MM.1S (cell line): ENCODE measurements around the gene MIPEP.

Experiments used
- DNase-seq: peaks from one replicate; pipeline ENCODE4 v3.0.0-alpha.2; 2015
- H2AFZ ChIP-seq: fragments of 300-600 bp; sonication (generic); 2 replicates; pipeline ENCODE4 v1.6.0; 2016; ENCODE audit warnings: antibody characterized with exemption, low read length
- H3F3A ChIP-seq: fragments of 300-600 bp; sonication (generic); 2 replicates; pipeline ENCODE4 v1.6.1; 2016; ENCODE audit warnings: mild to moderate bottlenecking, antibody characterized with exemption, low read length, moderate library complexity, mixed read lengths; ENCODE audit not compliant: insufficient read depth
- H3K27ac ChIP-seq: fragments of 300-600 bp; sonication (generic); 2 replicates; pipeline ENCODE4 v1.5.1; 2016; ENCODE audit warnings: mild to moderate bottlenecking, low read length
- H3K27me3 ChIP-seq: fragments of 300-600 bp; sonication (generic); replicated peaks from 2 replicates; pipeline ENCODE4 v1.6.0; 2016; ENCODE audit warnings: low read length; ENCODE audit not compliant: insufficient read depth
- H3K36me3 ChIP-seq: fragments of 300-600 bp; sonication (generic); replicated peaks from 2 replicates; pipeline ENCODE4 v1.6.1; 2016; ENCODE audit warnings: mild to moderate bottlenecking, low read length, mixed read lengths; ENCODE audit not compliant: insufficient read depth
- H3K4me1 ChIP-seq: fragments of 300-600 bp; sonication (generic); 2 replicates; pipeline ENCODE4 v1.6.1; 2016; ENCODE audit warnings: low read length, mixed read lengths
- H3K4me2 ChIP-seq: fragments of 300-600 bp; sonication (generic); 2 replicates; pipeline ENCODE4 v1.6.0; 2016; ENCODE audit warnings: low read depth, low read length
- H3K4me3 ChIP-seq: fragments of 300-600 bp; sonication (generic); 2 replicates; pipeline ENCODE4 v1.5.1; 2016; ENCODE audit warnings: low read length, mixed read lengths
- H3K79me2 ChIP-seq: fragments of 300-600 bp; sonication (generic); 2 replicates; pipeline ENCODE4 v1.6.1; 2016; ENCODE audit warnings: mixed run types, low read length, mixed read lengths
- H3K9ac ChIP-seq: fragments of 300-600 bp; sonication (generic); 2 replicates; pipeline ENCODE4 v1.6.1; 2016; ENCODE audit warnings: low read length, mixed read lengths
- H3K9me2 ChIP-seq: fragments of 300-600 bp; sonication (generic); replicated peaks from 2 replicates; pipeline ENCODE4 v1.6.1; 2016; ENCODE audit warnings: mild to moderate bottlenecking, low read length, mixed read lengths; ENCODE audit not compliant: insufficient read depth
- H3K9me3 ChIP-seq: fragments of 300-600 bp; sonication (generic); replicated peaks from 2 replicates; pipeline ENCODE4 v1.6.1; 2016; ENCODE audit warnings: mild to moderate bottlenecking, low read length, mixed read lengths; ENCODE audit not compliant: insufficient read depth
- H4K20me1 ChIP-seq: fragments of 300-600 bp; sonication (generic); 2 replicates; pipeline ENCODE4 v1.6.1; 2016; ENCODE audit warnings: mild to moderate bottlenecking, low read length, moderate library complexity, mixed read lengths; ENCODE audit not compliant: insufficient read depth
- EZH2 ChIP-seq: fragments of 300-600 bp; sonication (generic); optimal IDR thresholded peaks from 2 replicates; pipeline ENCODE3; 2017; ENCODE audit warnings: low read depth, mild to moderate bottlenecking, antibody characterized with exemption, low read length, mixed read lengths
- EZH2phosphoT487 ChIP-seq: fragments of 300-600 bp; sonication (generic); IDR thresholded peaks from 2 replicates; pipeline ENCODE4 v1.6.1; 2018; ENCODE audit warnings: antibody characterized with exemption, low read length
- TF ChIP-seq, protein P1 (sequence below): fragments of 300-600 bp; sonication (generic); IDR thresholded peaks from 2 replicates; pipeline ENCODE4 v1.5.1; 2016; ENCODE audit warnings: antibody characterized with exemption, low read length, mixed read lengths

MIPEP gene

DNA sequence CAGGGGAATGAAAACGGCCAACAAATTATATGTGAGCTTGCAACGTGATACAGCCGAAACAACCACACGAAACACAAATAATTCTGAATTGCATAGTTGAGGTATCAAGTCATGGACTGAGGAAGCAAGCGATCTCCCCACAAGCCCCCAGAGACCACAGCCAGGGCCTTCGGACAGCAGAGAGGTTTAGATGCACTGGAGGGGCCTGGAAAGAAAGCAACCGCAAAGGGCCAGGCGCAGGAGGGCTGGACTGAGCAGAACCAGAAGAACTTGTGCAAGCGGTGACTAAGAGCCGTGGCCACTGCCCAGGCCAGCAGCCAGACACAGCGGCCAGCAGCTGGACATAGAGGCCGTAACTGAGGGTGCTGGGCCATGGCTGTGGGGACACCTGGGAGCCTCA, 187.6 kb downstream of the MIPEP start:
- no peak for DNase-seq
- Histone ChIP-seq H3K9me3 (no peaks in the 10 kb centered on the region), H3K4me1 (no peaks in the 10 kb centered on the region), H3K9ac (no peak overlapping the region), H3K27ac (no peak overlapping the region), H2AFZ (no peak overlapping the region), H3K36me3 (no peaks in the 10 kb centered on the region), H3K27me3 (no peaks in the 10 kb centered on the region), H3K9me2 (no peaks in the 10 kb centered on the region), H3K4me3 (no peak overlapping the region), H3F3A (no peaks in the 10 kb centered on the region), H3K79me2 (no peaks in the 10 kb centered on the region), H4K20me1 (no peaks in the 10 kb centered on the region), H3K4me2 (no peak overlapping the region)
- TF ChIP-seq EZH2phosphoT487 (no peak), EZH2 (no peak)
- TF ChIP-seq, protein P1, sequence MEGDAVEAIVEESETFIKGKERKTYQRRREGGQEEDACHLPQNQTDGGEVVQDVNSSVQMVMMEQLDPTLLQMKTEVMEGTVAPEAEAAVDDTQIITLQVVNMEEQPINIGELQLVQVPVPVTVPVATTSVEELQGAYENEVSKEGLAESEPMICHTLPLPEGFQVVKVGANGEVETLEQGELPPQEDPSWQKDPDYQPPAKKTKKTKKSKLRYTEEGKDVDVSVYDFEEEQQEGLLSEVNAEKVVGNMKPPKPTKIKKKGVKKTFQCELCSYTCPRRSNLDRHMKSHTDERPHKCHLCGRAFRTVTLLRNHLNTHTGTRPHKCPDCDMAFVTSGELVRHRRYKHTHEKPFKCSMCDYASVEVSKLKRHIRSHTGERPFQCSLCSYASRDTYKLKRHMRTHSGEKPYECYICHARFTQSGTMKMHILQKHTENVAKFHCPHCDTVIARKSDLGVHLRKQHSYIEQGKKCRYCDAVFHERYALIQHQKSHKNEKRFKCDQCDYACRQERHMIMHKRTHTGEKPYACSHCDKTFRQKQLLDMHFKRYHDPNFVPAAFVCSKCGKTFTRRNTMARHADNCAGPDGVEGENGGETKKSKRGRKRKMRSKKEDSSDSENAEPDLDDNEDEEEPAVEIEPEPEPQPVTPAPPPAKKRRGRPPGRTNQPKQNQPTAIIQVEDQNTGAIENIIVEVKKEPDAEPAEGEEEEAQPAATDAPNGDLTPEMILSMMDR: no peak

GRCh38 chr13:23701186-23701585, 188.0 kb downstream of the MIPEP start:
- TF ChIP-seq EZH2phosphoT487 (no peak), EZH2 (no peak)
- TF ChIP-seq, protein P1: no peak

GRCh38 chr13:23699271-23699670, 189.9 kb downstream of the MIPEP start:
- H3K36me3 ChIP-seq: no peaks in the 10 kb centered on the region
- no peaks in the 10 kb centered on the region for H3K9me3 ChIP-seq
- H3K27me3 ChIP-seq: no peaks in the 10 kb centered on the region
- H3K79me2 ChIP-seq: no peaks in the 10 kb centered on the region
- TF ChIP-seq EZH2phosphoT487: no peak
- TF ChIP-seq, protein P1: no peak
- no peak for TF ChIP-seq EZH2
- no peak overlapping the region for H3K27ac ChIP-seq
- H3F3A ChIP-seq: no peaks in the 10 kb centered on the region
- no peak overlapping the region for H3K4me3 ChIP-seq
- H3K9ac ChIP-seq: no peak overlapping the region
- H4K20me1 ChIP-seq: no peaks in the 10 kb centered on the region
- no peaks in the 10 kb centered on the region for H3K9me2 ChIP-seq
- no peaks in the 10 kb centered on the region for H3K4me1 ChIP-seq
- no peak overlapping the region for H2AFZ ChIP-seq
- no peak overlapping the region for H3K4me2 ChIP-seq
- no peak for DNase-seq

More at GRCh38 chr13:23701186-23701585, 188.0 kb downstream of the MIPEP start:
- no peak overlapping the region for H3K4me2 ChIP-seq
- H4K20me1 ChIP-seq: no peaks in the 10 kb centered on the region
- no peaks in the 10 kb centered on the region for H3K27me3 ChIP-seq
- no peak overlapping the region for H3K27ac ChIP-seq
- no peak overlapping the region for H2AFZ ChIP-seq
- no peaks in the 10 kb centered on the region for H3K79me2 ChIP-seq
- no peak for DNase-seq
- no peak overlapping the region for H3K4me3 ChIP-seq
- H3K9me3 ChIP-seq: no peaks in the 10 kb centered on the region
- H3K4me1 ChIP-seq: no peaks in the 10 kb centered on the region
- H3F3A ChIP-seq: no peaks in the 10 kb centered on the region
- H3K9ac ChIP-seq: no peak overlapping the region
- H3K9me2 ChIP-seq: no peaks in the 10 kb centered on the region
- no peaks in the 10 kb centered on the region for H3K36me3 ChIP-seq
